Heart left ventricle (tissue), 13 donors: ENCODE data around the gene SYNPO2L.
"Not testable (repeated sequence)": the region's sequence is repeated elsewhere in the genome, so short reads cannot be mapped to it uniquely, and the experiment has no call there.

Experiments
- CTCF ChIP-seq, 12 donors: fragments of 200-600 bp; sonication (generic) in 4 of 12; IDR thresholded peaks; one replicate each; pipeline versions ENCODE4 v1.5.0 to v1.8.0; 2018 to 2022; ENCODE audit warnings: antibody characterized with exemption in 12 of 12, mild to moderate bottlenecking in 5 of 12
- POLR2A ChIP-seq, 2 donors: fragments of 450-650 bp; IDR thresholded peaks; one replicate each; pipeline ENCODE4 v1.6.1; 2017; ENCODE audit warnings: antibody characterized with exemption in 2 of 2, mild to moderate bottlenecking in 2 of 2, moderate library complexity in 2 of 2
- donor health status: ischemic (EF 13 %, LVEDD 7.1; RV severe dilation, severe dysfunction).
- donor health status: DM: no; HTN: yes; CAD: no.
- donor health status: DM: no; HTN: no; CAD: no.
- donor health status: ischemic (EF 25% LVEDD 6.9; RV normal size, moderate dysfunction).
- donor health status: ischemic (EF 25% LVEDD 5.7; RV mildly dilated, moderate dysfunction).
- donor health status: ischemic (EF 35%, LVEDD 5.7; RV mildly dilated, moderate dysfunction).
- donor health status: nonischemic (EF 11% LVEDD 7.7; RV severe dilation, severe dysfunction).
- donor health status: DM: yes; HTN: yes; CAD: no.
- donor health status: PGD.
- donor health status: ischemic (EF 29% LVEDD 5.4; RV normal size, mild dysfunction).
- donor health status: nonischemic (EF 23%, LVEDD 6.1; RV moderate dilation, normal function).

DNA sequence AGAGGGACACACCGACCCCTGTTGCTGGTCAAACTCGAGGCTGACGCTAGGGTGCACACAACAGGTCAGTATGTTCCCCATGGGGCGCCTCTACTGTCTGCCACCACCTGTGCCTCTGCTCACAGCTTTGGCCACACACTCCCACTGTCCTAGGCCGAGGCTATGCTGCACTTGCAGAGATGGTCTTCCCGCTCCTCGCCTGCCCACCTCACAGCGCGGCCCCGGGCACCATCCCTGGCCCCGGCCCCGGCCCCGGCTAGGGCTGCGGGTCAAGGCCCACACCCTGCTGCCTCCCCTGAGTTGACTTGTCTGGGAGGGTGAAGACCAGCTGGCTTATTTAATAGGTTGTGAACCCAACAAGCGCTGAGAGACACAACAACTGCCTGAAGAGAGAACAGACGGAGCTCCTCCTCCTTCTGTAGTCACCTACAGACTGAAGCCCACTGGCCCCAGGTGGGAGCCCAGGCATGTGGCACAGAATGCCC is 41.9 kb upstream of the SYNPO2L start, which contains the start of gene AGAP5:
- not testable (repeated sequence) for TF ChIP-seq CTCF, POLR2A (IDR thresholded peaks at IDR 0.05)
